ENCODE results near the gene ABO. TPM values are rescaled to one million over a fixed set of nuclear protein-coding genes. Genes with fewer than 3 reads are reported as not detected.

Gene ABO
- total RNA-seq, 1 donor from 2014 or later: 0.14 TPM

DNA sequence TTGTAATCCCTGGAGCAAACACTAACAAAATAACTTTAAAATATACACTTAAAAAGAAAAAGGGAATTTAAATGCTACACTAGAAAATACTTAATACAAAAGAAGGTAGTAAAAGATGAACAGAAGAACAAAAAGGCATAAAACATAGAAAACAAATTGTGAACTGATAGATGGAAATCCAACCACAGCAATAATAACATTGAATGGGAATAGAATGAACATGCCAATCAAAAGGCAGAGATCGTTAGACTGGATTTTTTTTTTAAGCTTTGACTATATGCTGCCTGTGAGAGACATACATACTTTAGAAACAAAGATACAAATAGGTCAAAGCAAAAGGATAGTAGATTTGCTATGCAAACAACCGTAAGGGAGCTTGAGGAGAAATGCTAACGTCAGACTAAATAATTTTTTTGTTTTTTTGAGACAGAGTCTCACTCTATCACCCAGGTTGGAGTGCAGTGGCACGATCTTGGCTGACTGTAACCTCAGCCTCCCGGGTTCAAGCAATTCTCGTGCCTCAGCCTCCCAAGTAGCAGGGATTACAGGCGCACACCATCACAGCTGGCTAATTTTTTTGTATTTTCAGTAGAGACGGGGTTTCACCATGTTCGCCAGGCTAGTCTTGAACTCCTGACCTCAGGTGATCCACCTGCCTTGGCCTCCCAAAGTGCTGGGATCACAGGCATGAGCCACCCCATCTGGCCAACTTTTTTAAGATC, 6.5 kb downstream of the ABO start:
- no peak overlapping the region for H3K4me3 Mint-ChIP-seq (ENCODE audit: low read depth)

GRCh38 chr9:133264235-133264764, 10.7 kb downstream of the ABO start:
- Mint-ChIP-seq H3K4me1 (ENCODE audit: low read depth) (no peaks in the 10 kb centered on the region), H3K36me3 (ENCODE audit: low read depth) (no peaks in the 10 kb centered on the region), H3K27ac (no peak overlapping the region), H3K27me3 (ENCODE audit: low read depth) (peaks cover 8% of the 10 kb centered on the region), H3K4me3 (ENCODE audit: low read depth) (no peak overlapping the region), H3K9me3 (no peaks in the 10 kb centered on the region)
- DNase-seq (ENCODE audit: low spot score): no peak
- intact Hi-C loops (cut with micrococcal nuclease): no loop called here

More for the DNA sequence above, 6.5 kb downstream of the ABO start:
- H3K27me3 Mint-ChIP-seq (ENCODE audit: low read depth): peaks cover 36% of the 10 kb centered on the region
- H3K27ac Mint-ChIP-seq: no peak overlapping the region
- H3K36me3 Mint-ChIP-seq (ENCODE audit: low read depth): no peaks in the 10 kb centered on the region
- intact Hi-C loops (cut with micrococcal nuclease): no loop called here
- H3K9me3 Mint-ChIP-seq: no peaks in the 10 kb centered on the region
- no peak for DNase-seq (ENCODE audit: low spot score)
- H3K4me1 Mint-ChIP-seq (ENCODE audit: low read depth): peaks cover 7% of the 10 kb centered on the region

- H3K9me3 Mint-ChIP-seq: no peaks in the 10 kb centered on the region
- no peak overlapping the region for H3K4me3 Mint-ChIP-seq (ENCODE audit: low read depth)
Observed at GRCh38 chr9:133263557-133263956, 11.4 kb downstream of the ABO start.

DNA sequence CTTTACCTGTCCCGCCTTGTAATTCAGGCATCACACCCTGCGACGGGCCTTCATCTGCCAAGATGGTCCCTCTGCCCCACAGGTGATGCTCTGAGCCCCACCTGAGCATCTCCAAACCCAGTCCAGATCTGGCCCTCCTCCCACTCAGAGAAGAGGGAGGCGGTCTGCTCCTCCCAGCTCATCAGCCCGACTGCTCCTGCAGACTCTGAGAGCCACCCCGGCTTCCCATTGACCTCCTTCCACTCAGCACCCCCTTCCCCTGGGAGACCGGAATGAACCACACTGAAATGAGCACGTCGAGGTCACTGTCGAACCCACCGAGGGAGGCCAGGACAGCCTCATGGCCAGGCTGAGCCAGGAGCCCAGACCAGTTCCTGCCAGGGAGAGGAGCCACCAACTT, 12.8 kb downstream of the ABO start:
- Mint-ChIP-seq H3K27ac (no peak overlapping the region), H3K4me3 (ENCODE audit: low read depth) (no peak overlapping the region), H3K4me1 (ENCODE audit: low read depth) (no peaks in the 10 kb centered on the region), H3K36me3 (ENCODE audit: low read depth) (no peaks in the 10 kb centered on the region), H3K27me3 (ENCODE audit: low read depth) (no peaks in the 10 kb centered on the region), H3K9me3 (no peaks in the 10 kb centered on the region)
- intact Hi-C loops (cut with micrococcal nuclease): no loop called here
- no peak for DNase-seq (ENCODE audit: low spot score)

More at GRCh38 chr9:133263557-133263956, 11.4 kb downstream of the ABO start:
- Mint-ChIP-seq H3K36me3 (ENCODE audit: low read depth) (no peaks in the 10 kb centered on the region), H3K27ac (no peak overlapping the region), H3K27me3 (ENCODE audit: low read depth) (peaks cover 6% of the 10 kb centered on the region), H3K4me1 (ENCODE audit: low read depth) (no peaks in the 10 kb centered on the region)
- intact Hi-C loops (cut with micrococcal nuclease): no loop called here
- no peak for DNase-seq (ENCODE audit: low spot score)

DNA sequence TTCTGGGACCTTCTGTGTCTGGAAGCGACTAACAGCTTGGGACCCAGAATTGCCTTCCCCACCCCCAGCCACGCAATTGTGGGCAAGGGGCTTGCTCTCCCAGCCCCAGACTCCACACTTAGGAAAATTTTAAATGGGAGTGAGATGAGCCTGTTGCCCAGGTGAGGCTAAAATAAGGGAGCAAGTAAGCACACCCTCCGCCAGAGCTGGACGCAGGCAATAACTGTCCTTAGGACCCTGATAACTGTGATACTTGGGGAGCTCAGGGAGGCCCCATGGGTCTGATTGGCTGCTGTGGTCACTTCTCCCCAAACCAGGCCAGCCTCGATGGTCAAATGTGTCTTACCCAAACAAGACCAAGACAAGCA, 13.3 kb downstream of the ABO start:
- H3K4me1 Mint-ChIP-seq (ENCODE audit: low read depth): no peaks in the 10 kb centered on the region
- no peak overlapping the region for H3K4me3 Mint-ChIP-seq (ENCODE audit: low read depth)
- H3K9me3 Mint-ChIP-seq: no peaks in the 10 kb centered on the region
- intact Hi-C loops (cut with micrococcal nuclease): no loop called here
- no peak for DNase-seq (ENCODE audit: low spot score)
- no peak overlapping the region for H3K27ac Mint-ChIP-seq
- no peaks in the 10 kb centered on the region for H3K36me3 Mint-ChIP-seq (ENCODE audit: low read depth)
- H3K27me3 Mint-ChIP-seq (ENCODE audit: low read depth): no peaks in the 10 kb centered on the region

GRCh38 chr9:133261103-133261752, 13.8 kb downstream of the ABO start:
- Mint-ChIP-seq H3K9me3 (no peaks in the 10 kb centered on the region), H3K27me3 (ENCODE audit: low read depth) (no peaks in the 10 kb centered on the region), H3K4me3 (ENCODE audit: low read depth) (no peak overlapping the region), H3K36me3 (ENCODE audit: low read depth) (no peaks in the 10 kb centered on the region), H3K4me1 (ENCODE audit: low read depth) (no peaks in the 10 kb centered on the region), H3K27ac (no peak overlapping the region)
- intact Hi-C loops (cut with micrococcal nuclease): no loop called here
- no peak for DNase-seq (ENCODE audit: low spot score)

DNA sequence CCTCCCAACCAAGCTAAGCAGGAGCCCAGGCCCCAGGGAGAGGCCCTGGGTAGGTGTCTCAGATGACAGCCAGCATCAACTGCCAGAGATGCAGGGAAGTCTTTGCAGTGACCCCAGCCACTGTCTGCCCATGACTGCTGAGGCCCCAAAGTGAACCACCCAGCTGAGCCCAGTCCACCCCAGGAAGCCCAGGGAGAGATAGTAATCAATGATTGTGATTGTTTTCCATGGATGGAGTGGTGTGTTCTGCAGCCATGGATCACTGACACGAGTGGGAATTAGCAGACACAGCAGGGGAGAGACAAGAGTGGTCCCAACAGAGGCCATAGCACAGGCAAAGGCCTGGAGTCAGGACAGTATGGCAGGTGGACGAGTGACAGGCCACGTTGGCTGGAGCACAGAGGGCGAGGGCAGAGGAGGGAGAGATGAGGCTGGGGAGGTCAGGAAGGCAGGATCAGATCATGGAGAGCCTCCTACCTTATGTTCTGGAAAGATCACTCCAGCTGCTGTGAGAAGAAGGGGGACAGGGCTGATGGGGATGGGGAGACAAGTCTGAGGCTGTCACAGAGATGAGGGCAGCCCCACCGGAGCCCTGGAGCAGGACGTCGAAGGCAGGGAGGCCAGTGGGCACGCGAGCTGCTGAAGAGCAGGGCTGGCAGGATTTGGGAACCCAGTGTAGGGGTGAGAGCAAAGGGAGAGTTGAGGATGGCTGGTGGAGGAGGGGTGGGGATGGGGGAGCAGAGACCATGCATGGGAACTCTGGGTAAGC, 14.5 kb downstream of the ABO start:
- no peak for DNase-seq (ENCODE audit: low spot score)
- Mint-ChIP-seq H3K27me3 (ENCODE audit: low read depth) (no peaks in the 10 kb centered on the region), H3K4me3 (ENCODE audit: low read depth) (no peak overlapping the region), H3K9me3 (no peaks in the 10 kb centered on the region), H3K27ac (no peak overlapping the region), H3K36me3 (ENCODE audit: low read depth) (no peaks in the 10 kb centered on the region), H3K4me1 (ENCODE audit: low read depth) (no peaks in the 10 kb centered on the region)
- intact Hi-C loops (cut with micrococcal nuclease): no loop called here

DNA sequence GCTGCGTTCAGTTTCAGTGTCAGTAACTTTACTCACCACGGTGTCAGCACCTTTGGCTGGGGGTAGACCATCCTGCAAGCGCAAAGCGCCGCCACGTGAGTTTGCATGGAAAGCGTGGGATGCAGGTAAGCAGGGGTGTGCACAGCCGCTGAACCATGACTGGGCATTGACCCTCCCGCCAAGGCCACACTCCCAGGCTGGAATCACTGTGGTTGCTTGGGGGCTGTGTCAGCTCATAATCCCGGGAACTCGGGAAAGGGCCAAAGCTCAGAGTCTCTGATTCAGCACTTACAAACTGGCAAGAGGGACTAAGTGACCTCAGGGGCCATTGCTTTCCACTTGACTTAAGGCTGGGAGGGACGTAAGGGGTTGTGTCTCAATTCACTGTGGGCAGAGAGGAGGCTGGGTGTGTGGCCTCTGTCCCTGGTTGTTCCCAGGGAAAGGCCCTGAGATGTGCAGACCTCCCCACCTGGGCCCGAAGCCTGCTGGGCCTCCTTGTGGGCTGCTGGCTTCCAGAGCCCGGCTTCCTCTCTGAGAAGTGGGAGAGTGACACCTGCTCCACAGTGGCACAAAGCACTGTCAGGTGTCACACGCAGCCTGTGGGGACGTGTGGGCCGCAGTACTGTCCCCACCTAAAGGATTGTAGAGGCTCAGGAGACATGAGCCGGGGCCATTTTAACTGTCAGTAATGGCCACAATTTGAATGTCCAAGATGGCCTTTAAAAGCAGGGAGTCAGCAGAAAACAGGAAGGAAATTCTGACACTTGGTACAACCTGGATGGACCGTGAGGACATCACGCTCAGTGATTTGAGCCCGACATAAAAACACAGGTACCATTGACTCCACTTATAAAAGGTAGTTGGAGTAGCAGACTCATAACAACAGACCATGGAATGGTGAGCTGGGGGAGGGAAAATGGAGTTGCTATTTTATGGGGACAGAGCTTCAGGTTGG, 16.7 kb downstream of the ABO start:
- H3K27ac Mint-ChIP-seq: no peak overlapping the region
- no peaks in the 10 kb centered on the region for H3K36me3 Mint-ChIP-seq (ENCODE audit: low read depth)
- intact Hi-C loops (cut with micrococcal nuclease): no loop called here
- H3K4me1 Mint-ChIP-seq (ENCODE audit: low read depth): no peaks in the 10 kb centered on the region
- no peaks in the 10 kb centered on the region for H3K27me3 Mint-ChIP-seq (ENCODE audit: low read depth)
- DNase-seq (ENCODE audit: low spot score): no peak
- no peak overlapping the region for H3K4me3 Mint-ChIP-seq (ENCODE audit: low read depth)
- H3K9me3 Mint-ChIP-seq: no peaks in the 10 kb centered on the region

- intact Hi-C loops (cut with micrococcal nuclease): no loop called here
- Mint-ChIP-seq H3K36me3 (ENCODE audit: low read depth) (no peaks in the 10 kb centered on the region), H3K27me3 (ENCODE audit: low read depth) (no peaks in the 10 kb centered on the region), H3K27ac (no peak overlapping the region), H3K4me3 (ENCODE audit: low read depth) (no peak overlapping the region), H3K9me3 (no peaks in the 10 kb centered on the region), H3K4me1 (ENCODE audit: low read depth) (peaks cover 3% of the 10 kb centered on the region)
- no peak for DNase-seq (ENCODE audit: low spot score)
Observed at GRCh38 chr9:133257465-133257956, 17.5 kb downstream of the ABO start.

DNA sequence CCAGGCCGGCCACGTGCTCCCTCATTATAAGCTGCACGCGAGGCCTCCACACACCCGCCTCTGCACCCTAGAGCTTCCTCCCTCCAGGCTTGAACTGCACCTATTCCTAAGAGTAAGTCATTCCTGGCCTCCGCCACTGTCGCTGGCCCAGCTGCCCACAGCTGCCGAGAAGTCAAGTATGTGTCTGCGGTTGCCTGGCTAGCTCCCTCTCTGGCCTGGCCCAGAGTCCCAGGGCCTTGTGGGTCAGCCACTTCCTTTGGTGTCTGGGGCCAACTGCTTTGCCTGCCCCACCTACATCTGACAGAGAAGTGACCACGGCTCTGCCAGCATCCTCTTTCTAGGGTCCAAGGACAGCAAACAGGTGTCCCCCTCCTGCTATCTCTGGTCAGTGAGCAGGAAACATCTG, 18.3 kb downstream of the ABO start:
- no peaks in the 10 kb centered on the region for H3K27me3 Mint-ChIP-seq (ENCODE audit: low read depth)
- intact Hi-C loops (cut with micrococcal nuclease): no loop called here
- H3K36me3 Mint-ChIP-seq (ENCODE audit: low read depth): no peaks in the 10 kb centered on the region
- no peak for DNase-seq (ENCODE audit: low spot score)
- no peaks in the 10 kb centered on the region for H3K9me3 Mint-ChIP-seq
- H3K27ac Mint-ChIP-seq: no peak overlapping the region
- H3K4me1 Mint-ChIP-seq (ENCODE audit: low read depth): peaks cover 3% of the 10 kb centered on the region
- no peak overlapping the region for H3K4me3 Mint-ChIP-seq (ENCODE audit: low read depth)

DNA sequence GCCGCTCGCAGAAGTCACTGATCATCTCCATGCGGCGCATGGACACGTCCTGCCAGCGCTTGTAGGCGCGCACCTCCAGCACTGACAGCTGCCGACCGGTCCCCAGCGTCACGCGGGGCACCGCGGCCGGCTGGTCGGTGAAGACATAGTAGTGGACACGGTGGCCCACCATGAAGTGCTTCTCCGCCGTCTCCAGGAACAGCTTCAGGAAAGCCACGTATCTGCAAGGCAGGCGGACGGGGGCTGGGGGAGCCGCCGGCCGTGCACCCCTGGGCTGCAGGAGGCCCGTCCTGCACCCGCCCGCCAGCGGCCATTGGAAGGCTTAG, 18.9 kb downstream of the ABO start:
- H3K4me1 Mint-ChIP-seq (ENCODE audit: low read depth): peaks cover 3% of the 10 kb centered on the region
- no peak overlapping the region for H3K4me3 Mint-ChIP-seq (ENCODE audit: low read depth)
- H3K27ac Mint-ChIP-seq: no peak overlapping the region
- no peaks in the 10 kb centered on the region for H3K27me3 Mint-ChIP-seq (ENCODE audit: low read depth)
- no peak for DNase-seq (ENCODE audit: low spot score)
- H3K36me3 Mint-ChIP-seq (ENCODE audit: low read depth): no peaks in the 10 kb centered on the region
- intact Hi-C loops (cut with micrococcal nuclease): no loop called here
- no peaks in the 10 kb centered on the region for H3K9me3 Mint-ChIP-seq
